Tibial artery (tissue), 4 donors: ENCODE measurements around the gene NOA1.
"Not testable (repeated sequence)": the region's sequence is repeated elsewhere in the genome, so short reads cannot be mapped to it uniquely, and the experiment has no call there.

ENCODE experiments used
- DNase-seq, 2 donors: peaks; one replicate each; pipeline ENCODE4 v3.0.0-alpha.2; 2019
- H3K27ac ChIP-seq, 2 donors: fragments of 200-600 bp; sonication (generic) in 1 of 2; 1 replicate in 1 of 2; 2 replicates in 1 of 2; pipeline ENCODE4 v1.5.1; 2018 to 2019; ENCODE audit warnings: mild to moderate bottlenecking in 1 of 2
- H3K27me3 ChIP-seq, 2 donors: fragments of 200-600 bp; sonication (generic) in 1 of 2; one replicate each; pipeline versions ENCODE4 v1.5.1 to v1.6.0; 2016 to 2019
- H3K36me3 ChIP-seq, 3 donors: fragments of 200-600 bp; sonication (generic) in 2 of 3; one replicate each; pipeline ENCODE4 v1.5.1; 2016 to 2019; ENCODE audit warnings: mild to moderate bottlenecking in 2 of 3
- H3K4me1 ChIP-seq, 4 donors: fragments of 200-600 bp; sonication (generic) in 2 of 4; 1 replicate in 3 of 4; 2 replicates in 1 of 4; pipeline ENCODE4 v1.5.1; 2016 to 2019
- H3K4me3 ChIP-seq, 2 donors: fragments of 200-600 bp; sonication (generic) in 1 of 2; 1 replicate in 1 of 2; 2 replicates in 1 of 2; pipeline ENCODE4 v1.5.1; 2018 to 2019; ENCODE audit warnings: mild to moderate bottlenecking in 2 of 2
- H3K9me3 ChIP-seq, 3 donors: fragments of 200-600 bp; sonication (generic) in 1 of 3; one replicate each; pipeline ENCODE4 v1.5.1; 2016 to 2019
- intact Hi-C: fragments of 100-400 bp; cut with DNase I; formaldehyde crosslinking; loops from one replicate; pipeline ENCODE4 v1.15.0; 2023; ENCODE audit warnings: low total_unique reads
- TF ChIP-seq, protein P1 (sequence below), 2 experiments: fragments of 200-600 bp in 1 of 2; fragments of 450-650 bp in 1 of 2; IDR thresholded peaks; one replicate each; pipeline ENCODE4 v1.5.1; 2017 to 2019; ENCODE audit warnings: antibody characterized with exemption in 2 of 2, mild to moderate bottlenecking in 1 of 2, moderate library complexity in 1 of 2

NOA1 gene

DNA sequence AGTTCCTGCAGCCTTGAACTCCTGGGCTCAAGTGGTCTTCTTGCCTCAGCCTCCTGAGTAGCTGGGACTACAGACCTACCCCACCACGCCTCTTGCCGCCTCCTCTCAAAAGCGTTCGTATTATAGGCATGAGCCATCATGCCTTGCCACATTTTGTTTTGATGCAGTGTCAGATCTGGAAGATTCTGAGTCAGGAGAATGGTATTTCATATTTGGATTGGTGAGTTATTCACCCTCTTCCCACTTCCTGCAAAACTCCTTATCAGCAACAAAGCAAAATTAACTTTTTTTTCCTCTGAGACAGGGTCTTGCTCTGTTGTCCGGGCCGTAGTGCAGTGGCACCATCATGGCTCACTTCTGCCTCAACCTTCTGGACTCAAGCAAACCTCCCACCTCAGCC, 40.1 kb downstream of the NOA1 start:
- no peak for DNase-seq
- no peak overlapping the region for H3K27ac ChIP-seq
- H3K4me3 ChIP-seq: no peak overlapping the region
- intact Hi-C loops: loop anchor here (5.0 kb wide), 1 partner anchor 1065 kb away; no protein-coding TSS in a partner anchor
- H3K9me3 ChIP-seq: no peaks in the 10 kb centered on the region
- H3K36me3 ChIP-seq: peaks cover 18 to 33% (median 20%) of the 10 kb centered on the region in 3 donors
- TF ChIP-seq, protein P1, sequence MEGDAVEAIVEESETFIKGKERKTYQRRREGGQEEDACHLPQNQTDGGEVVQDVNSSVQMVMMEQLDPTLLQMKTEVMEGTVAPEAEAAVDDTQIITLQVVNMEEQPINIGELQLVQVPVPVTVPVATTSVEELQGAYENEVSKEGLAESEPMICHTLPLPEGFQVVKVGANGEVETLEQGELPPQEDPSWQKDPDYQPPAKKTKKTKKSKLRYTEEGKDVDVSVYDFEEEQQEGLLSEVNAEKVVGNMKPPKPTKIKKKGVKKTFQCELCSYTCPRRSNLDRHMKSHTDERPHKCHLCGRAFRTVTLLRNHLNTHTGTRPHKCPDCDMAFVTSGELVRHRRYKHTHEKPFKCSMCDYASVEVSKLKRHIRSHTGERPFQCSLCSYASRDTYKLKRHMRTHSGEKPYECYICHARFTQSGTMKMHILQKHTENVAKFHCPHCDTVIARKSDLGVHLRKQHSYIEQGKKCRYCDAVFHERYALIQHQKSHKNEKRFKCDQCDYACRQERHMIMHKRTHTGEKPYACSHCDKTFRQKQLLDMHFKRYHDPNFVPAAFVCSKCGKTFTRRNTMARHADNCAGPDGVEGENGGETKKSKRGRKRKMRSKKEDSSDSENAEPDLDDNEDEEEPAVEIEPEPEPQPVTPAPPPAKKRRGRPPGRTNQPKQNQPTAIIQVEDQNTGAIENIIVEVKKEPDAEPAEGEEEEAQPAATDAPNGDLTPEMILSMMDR (IDR thresholded peaks at IDR 0.05): no peak
- peaks cover 0 to 11% (median 0%) of the 10 kb centered on the region in 4 donors for H3K4me1 ChIP-seq
- H3K27me3 ChIP-seq: no peaks in the 10 kb centered on the region

DNA sequence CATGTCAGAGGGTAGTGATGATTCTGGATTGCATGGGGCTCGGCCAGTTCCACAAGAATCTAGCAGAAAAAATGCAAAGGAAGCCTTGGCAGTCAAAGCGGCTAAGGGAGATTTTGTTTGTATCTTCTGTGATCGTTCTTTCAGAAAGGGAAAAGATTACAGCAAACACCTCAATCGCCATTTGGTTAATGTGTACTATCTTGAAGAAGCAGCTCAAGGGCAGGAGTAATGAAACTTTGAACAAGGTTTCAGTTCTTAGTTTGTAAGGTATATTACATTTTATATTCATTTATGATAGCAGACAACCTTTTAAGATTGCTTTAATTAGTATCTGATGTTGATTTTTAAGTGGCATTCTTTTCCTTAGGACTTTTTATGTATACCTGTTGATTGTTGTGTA, 45.5 kb downstream of the NOA1 start:
- H3K4me1 ChIP-seq: peaks cover 0 to 6% (median 0%) of the 10 kb centered on the region in 4 donors
- no peak overlapping the region for H3K27ac ChIP-seq
- no peak for DNase-seq
- intact Hi-C loops: no loop called here
- peaks cover 23 to 42% (median 24%) of the 10 kb centered on the region in 3 donors for H3K36me3 ChIP-seq
- H3K27me3 ChIP-seq: no peaks in the 10 kb centered on the region
- H3K4me3 ChIP-seq: no peak overlapping the region
- TF ChIP-seq, protein P1 (IDR thresholded peaks at IDR 0.05): no peak
- H3K9me3 ChIP-seq: no peaks in the 10 kb centered on the region

DNA sequence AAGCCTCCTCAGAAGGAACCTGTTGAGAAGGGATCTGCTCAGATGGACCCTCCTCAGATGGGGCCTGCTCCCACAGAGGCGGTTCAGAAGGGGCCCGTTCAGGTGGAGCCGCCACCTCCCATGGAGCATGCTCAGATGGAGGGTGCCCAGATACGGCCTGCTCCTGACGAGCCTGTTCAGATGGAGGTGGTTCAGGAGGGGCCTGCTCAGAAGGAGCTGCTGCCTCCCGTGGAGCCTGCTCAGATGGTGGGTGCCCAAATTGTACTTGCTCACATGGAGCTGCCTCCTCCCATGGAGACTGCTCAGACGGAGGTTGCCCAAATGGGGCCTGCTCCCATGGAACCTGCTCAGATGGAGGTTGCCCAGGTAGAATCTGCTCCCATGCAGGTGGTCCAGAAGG, 46.8 kb downstream of the NOA1 start:
- H3K4me3 ChIP-seq: no peak overlapping the region
- TF ChIP-seq, protein P1 (IDR thresholded peaks at IDR 0.05): no peak
- H3K9me3 ChIP-seq: no peaks in the 10 kb centered on the region
- peaks cover 29 to 42% (median 29%) of the 10 kb centered on the region in 3 donors for H3K36me3 ChIP-seq
- no peaks in the 10 kb centered on the region for H3K27me3 ChIP-seq
- DNase-seq: no peak
- intact Hi-C loops: no loop called here
- no peak overlapping the region for H3K27ac ChIP-seq
- H3K4me1 ChIP-seq: peaks cover 0 to 6% (median 0%) of the 10 kb centered on the region in 4 donors

DNA sequence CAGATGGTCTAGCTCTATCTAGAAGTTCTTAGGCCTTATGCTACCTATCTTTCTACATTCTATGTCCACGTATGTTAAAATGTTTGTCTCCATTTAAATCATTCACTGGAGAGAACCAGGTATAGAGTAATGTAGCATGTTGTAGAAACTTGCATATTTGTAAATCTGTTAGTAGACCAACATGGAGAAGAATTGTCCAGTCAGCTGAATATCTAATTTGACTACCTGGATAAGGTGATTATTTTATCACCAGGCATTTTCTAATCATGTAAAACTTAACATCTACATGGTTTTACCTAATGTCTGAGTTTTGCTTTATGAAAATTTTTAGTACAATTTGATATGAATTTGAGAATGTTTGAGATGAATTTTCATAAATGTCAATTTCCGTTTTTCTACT, 50.2 kb downstream of the NOA1 start:
- H3K27ac ChIP-seq: no peak overlapping the region
- no peaks in the 10 kb centered on the region for H3K27me3 ChIP-seq
- no peak overlapping the region for H3K4me3 ChIP-seq
- peaks cover 29 to 71% (median 52%) of the 10 kb centered on the region in 3 donors for H3K36me3 ChIP-seq
- TF ChIP-seq, protein P1 (IDR thresholded peaks at IDR 0.05): no peak
- intact Hi-C loops: no loop called here
- no peak for DNase-seq
- no peaks in the 10 kb centered on the region for H3K4me1 ChIP-seq
- no peaks in the 10 kb centered on the region for H3K9me3 ChIP-seq

DNA sequence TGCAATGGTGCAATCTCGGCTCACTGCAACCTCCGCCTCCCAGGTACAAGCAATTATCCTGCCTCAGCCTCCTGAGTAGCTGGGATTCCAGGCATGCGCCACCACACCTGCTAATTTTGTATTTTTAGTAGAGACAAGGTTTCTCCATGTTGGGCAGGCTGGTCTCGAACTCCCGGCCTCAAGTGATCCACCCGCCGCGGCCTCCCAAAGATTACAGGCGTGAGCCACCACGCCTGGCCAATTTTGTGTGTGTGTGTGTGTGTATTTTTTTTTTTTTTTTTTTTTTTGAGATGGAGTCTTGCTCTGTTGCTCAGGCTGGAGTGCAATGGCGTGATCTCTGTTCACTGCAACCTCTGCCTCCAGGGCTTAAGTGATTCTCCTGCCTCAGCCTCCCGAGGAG, 62.4 kb downstream of the NOA1 start:
- peaks cover 0 to 54% (median 20%) of the 10 kb centered on the region in 4 donors for H3K4me1 ChIP-seq
- H3K9me3 ChIP-seq, H3K27me3 ChIP-seq, H3K27ac ChIP-seq, H3K4me3 ChIP-seq, DNase-seq: not testable (repeated sequence)
- intact Hi-C loops: loop anchor here (5.0 kb wide), 1 partner anchor 52 kb away; no protein-coding TSS in a partner anchor
- peaks cover 0 to 16% (median 13%) of the 10 kb centered on the region in 3 donors for H3K36me3 ChIP-seq

DNA sequence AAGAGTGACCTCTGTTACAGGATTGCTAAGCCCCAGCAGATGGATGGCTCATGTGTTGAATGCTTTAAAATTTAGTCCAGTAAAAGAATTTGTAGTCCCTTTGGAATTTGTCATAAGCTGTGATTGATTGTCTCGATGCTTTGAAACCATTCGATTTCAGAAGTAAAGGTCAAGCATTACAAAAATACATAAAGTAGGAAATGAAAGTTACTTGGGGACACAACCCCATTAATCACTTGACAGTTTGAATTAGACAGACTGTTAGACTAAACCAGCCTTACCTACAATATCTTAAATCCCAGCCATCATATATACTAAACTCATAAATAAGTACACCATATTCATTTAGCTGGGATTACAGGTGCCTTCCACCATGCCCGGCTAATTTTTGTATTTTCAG, 63.1 kb downstream of the NOA1 start:
- no peak overlapping the region for H3K27ac ChIP-seq
- H3K4me1 ChIP-seq: peaks cover 0 to 57% (median 20%) of the 10 kb centered on the region in 4 donors

More for the DNA sequence above, 63.1 kb downstream of the NOA1 start:
- no peak for DNase-seq
- TF ChIP-seq, protein P1 (IDR thresholded peaks at IDR 0.05): no peak
- Histone ChIP-seq H3K4me3 (no peak overlapping the region), H3K27me3 (no peaks in the 10 kb centered on the region), H3K9me3 (no peaks in the 10 kb centered on the region), H3K36me3 (peaks cover 0 to 13% (median 12%) of the 10 kb centered on the region in 3 donors)
- intact Hi-C loops: loop anchor here (5.0 kb wide), 1 partner anchor 53 kb away; no protein-coding TSS in a partner anchor
